Measurements from ENCODE around the gene MGAT4A. TPM values are rescaled to one million over a fixed set of nuclear protein-coding genes. Genes with fewer than 3 reads are reported as not detected.
"Not testable (repeated sequence)": the region's sequence is repeated elsewhere in the genome, so short reads cannot be mapped to it uniquely, and the experiment has no call there.

The MGAT4A gene
- total RNA-seq, 1 donor from 2014 or later, result 0.38 TPM

GRCh38 chr2:98730707-98731040 is 258 bp downstream of the MGAT4A start:
- DNase-seq (ENCODE audit: extremely low spot score, unreplicated experiment), result no peak
- Mint-ChIP-seq H3K4me1 (ENCODE audit: unreplicated experiment) (peaks cover 4% of the 10 kb centered on the region), H3K36me3 (ENCODE audit: unreplicated experiment) (no peaks in the 10 kb centered on the region), H3K27ac (ENCODE audit: unreplicated experiment) (no peak overlapping the region), H3K4me3 (ENCODE audit: unreplicated experiment) (no peak overlapping the region), H3K9me3 (ENCODE audit: unreplicated experiment) (no peaks in the 10 kb centered on the region), H3K27me3 (ENCODE audit: unreplicated experiment) (peaks cover 74% of the 10 kb centered on the region)
- TF ChIP-seq, protein P1, sequence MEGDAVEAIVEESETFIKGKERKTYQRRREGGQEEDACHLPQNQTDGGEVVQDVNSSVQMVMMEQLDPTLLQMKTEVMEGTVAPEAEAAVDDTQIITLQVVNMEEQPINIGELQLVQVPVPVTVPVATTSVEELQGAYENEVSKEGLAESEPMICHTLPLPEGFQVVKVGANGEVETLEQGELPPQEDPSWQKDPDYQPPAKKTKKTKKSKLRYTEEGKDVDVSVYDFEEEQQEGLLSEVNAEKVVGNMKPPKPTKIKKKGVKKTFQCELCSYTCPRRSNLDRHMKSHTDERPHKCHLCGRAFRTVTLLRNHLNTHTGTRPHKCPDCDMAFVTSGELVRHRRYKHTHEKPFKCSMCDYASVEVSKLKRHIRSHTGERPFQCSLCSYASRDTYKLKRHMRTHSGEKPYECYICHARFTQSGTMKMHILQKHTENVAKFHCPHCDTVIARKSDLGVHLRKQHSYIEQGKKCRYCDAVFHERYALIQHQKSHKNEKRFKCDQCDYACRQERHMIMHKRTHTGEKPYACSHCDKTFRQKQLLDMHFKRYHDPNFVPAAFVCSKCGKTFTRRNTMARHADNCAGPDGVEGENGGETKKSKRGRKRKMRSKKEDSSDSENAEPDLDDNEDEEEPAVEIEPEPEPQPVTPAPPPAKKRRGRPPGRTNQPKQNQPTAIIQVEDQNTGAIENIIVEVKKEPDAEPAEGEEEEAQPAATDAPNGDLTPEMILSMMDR (IDR thresholded peaks at IDR 0.05), result no peak

GRCh38 chr2:98730053-98730706 is 752 bp downstream of the MGAT4A start:
- no peak for DNase-seq (ENCODE audit: extremely low spot score, unreplicated experiment)

DNA sequence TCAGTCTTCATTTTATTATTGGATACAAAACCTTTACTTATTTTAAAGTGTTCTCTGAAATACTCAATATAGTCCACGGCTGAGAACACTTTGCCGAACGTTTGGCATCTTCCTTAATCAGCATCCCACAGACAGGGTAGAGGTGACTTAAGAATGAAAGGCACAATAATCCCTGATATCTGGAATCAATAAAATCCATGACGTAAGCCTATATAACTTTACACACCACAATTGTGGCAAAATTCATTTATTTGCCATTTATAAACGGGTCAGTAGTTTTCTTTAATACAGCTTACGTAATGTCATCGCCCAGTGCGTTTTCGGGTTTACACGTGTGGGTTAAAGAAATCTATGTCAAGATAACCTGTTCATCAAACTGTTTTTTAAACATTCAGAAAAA is 1.3 kb downstream of the MGAT4A start:
- Mint-ChIP-seq H3K4me1 (ENCODE audit: unreplicated experiment) (peaks cover 4% of the 10 kb centered on the region), H3K9me3 (ENCODE audit: unreplicated experiment) (no peaks in the 10 kb centered on the region), H3K27ac (ENCODE audit: unreplicated experiment) (no peak overlapping the region), H3K36me3 (ENCODE audit: unreplicated experiment) (no peaks in the 10 kb centered on the region), H3K27me3 (ENCODE audit: unreplicated experiment) (peaks cover 79% of the 10 kb centered on the region), H3K4me3 (ENCODE audit: unreplicated experiment) (peak overlapping the region; percentile 45)
- no peak for DNase-seq (ENCODE audit: extremely low spot score, unreplicated experiment)
- TF ChIP-seq, protein P1 (IDR thresholded peaks at IDR 0.05), result no peak

More at GRCh38 chr2:98730053-98730706, 752 bp downstream of the MGAT4A start:
- Mint-ChIP-seq H3K9me3 (ENCODE audit: unreplicated experiment) (no peaks in the 10 kb centered on the region), H3K27ac (ENCODE audit: unreplicated experiment) (no peak overlapping the region), H3K36me3 (ENCODE audit: unreplicated experiment) (no peaks in the 10 kb centered on the region), H3K4me3 (ENCODE audit: unreplicated experiment) (peak overlapping the region; percentile 45), H3K4me1 (ENCODE audit: unreplicated experiment) (peaks cover 4% of the 10 kb centered on the region), H3K27me3 (ENCODE audit: unreplicated experiment) (peaks cover 76% of the 10 kb centered on the region)
- TF ChIP-seq, protein P1 (IDR thresholded peaks at IDR 0.05), result no peak

DNA sequence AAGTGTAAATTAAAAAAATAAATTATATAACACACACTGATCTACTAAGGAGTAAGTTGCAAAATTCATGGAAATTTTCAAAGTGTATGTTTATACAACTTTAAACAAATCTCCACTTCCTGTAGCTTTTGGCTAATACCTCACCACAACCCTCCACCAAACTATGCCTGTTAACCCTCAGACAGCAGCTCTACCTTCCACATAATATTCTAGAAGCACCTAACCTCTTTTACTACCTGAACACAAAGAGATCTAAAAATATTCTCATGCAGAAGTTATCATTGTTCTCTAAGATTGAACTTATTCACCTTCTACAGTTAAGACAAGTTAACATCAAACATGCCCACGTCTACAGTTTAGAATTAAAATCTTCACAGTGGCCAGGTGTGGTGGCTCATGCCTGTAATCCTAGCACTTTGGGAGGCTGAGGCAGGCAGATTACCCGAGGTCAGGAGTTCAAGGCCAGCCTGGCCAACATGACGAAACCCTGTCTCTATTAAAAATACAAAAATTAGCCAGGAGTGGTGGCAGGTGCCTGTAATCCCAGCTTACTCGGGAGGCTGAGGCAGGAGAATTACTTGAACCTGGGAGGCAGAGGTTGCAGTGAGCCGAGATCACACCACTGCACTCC is 2.7 kb downstream of the MGAT4A start:
- not testable (repeated sequence) for H3K36me3 Mint-ChIP-seq (ENCODE audit: unreplicated experiment); H3K27ac Mint-ChIP-seq (ENCODE audit: unreplicated experiment); H3K9me3 Mint-ChIP-seq (ENCODE audit: unreplicated experiment); H3K4me3 Mint-ChIP-seq (ENCODE audit: unreplicated experiment); DNase-seq (ENCODE audit: extremely low spot score, unreplicated experiment); H3K4me1 Mint-ChIP-seq (ENCODE audit: unreplicated experiment)
- peaks cover 77% of the 10 kb centered on the region for H3K27me3 Mint-ChIP-seq (ENCODE audit: unreplicated experiment)

GRCh38 chr2:98727369-98728087 is 3.4 kb downstream of the MGAT4A start:
- no peaks in the 10 kb centered on the region for H3K36me3 Mint-ChIP-seq (ENCODE audit: unreplicated experiment)
- no peaks in the 10 kb centered on the region for H3K9me3 Mint-ChIP-seq (ENCODE audit: unreplicated experiment)
- no peak overlapping the region for H3K27ac Mint-ChIP-seq (ENCODE audit: unreplicated experiment)
- H3K4me1 Mint-ChIP-seq (ENCODE audit: unreplicated experiment), result peaks cover 4% of the 10 kb centered on the region
- no peak overlapping the region for H3K4me3 Mint-ChIP-seq (ENCODE audit: unreplicated experiment)
- TF ChIP-seq, protein P1 (IDR thresholded peaks at IDR 0.05), result no peak
- no peak for DNase-seq (ENCODE audit: extremely low spot score, unreplicated experiment)
- H3K27me3 Mint-ChIP-seq (ENCODE audit: unreplicated experiment), result peaks cover 77% of the 10 kb centered on the region

Data from osteocyte (in vitro differentiated cells).